ENCODE data around the gene LY6G6D. TPM values are rescaled to one million over a fixed set of nuclear protein-coding genes. Genes with fewer than 3 reads are reported as not detected.

The LY6G6D gene
- total and polyA plus RNA-seq, 4 donors = not detected

DNA sequence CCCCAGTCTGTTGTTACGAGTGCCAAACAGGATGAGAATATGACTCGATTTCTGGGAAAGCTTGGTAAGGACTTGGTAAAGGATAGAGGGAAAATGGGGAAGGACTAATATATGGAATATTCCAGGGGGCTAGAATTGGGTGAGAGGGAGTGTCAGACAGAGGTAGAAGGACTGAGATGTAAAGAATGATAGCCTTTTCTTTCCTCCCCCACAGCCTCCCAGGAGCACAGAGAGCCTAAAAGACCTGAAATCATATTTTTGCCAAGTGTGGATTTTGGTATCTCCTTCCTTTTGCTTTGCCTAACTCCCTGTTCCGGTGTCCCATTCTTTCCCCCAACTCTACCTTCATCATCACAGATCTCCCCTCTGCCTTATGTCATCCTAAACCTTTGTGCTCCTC lies 27.7 kb downstream of the LY6G6D start:
- Histone ChIP-seq H3K9me3 (ENCODE audit: control insufficient read depth in 4 of 4, low read length in 3 of 4) (no peaks in the 10 kb centered on the region), H3K27me3 (ENCODE audit: control insufficient read depth in 4 of 4, insufficient read depth in 4 of 4, low read length in 3 of 4) (no peaks in the 10 kb centered on the region), H3K4me1 (ENCODE audit: control insufficient read depth in 4 of 4, insufficient read depth in 4 of 4, low read length in 3 of 4) (peaks cover 11 to 25% (median 21%) of the 10 kb centered on the region in 4 donors), H3K27ac (ENCODE audit: low read depth in 1 of 2, low read length in 2 of 2) (no peak overlapping the region), H3K4me3 (ENCODE audit: low read depth in 1 of 3, low read length in 3 of 3) (no peak overlapping the region), H3K36me3 (ENCODE audit: control insufficient read depth in 4 of 4, insufficient read depth in 3 of 4, low read depth in 1 of 4, low read length in 3 of 4) (no peaks in the 10 kb centered on the region), H3K9ac (ENCODE audit: low read depth in 1 of 2, low read length in 2 of 2) (no peak overlapping the region)
- 93% methylated on average over 3 of the region's 3 CpGs for WGBS
- TF ChIP-seq, protein P1, sequence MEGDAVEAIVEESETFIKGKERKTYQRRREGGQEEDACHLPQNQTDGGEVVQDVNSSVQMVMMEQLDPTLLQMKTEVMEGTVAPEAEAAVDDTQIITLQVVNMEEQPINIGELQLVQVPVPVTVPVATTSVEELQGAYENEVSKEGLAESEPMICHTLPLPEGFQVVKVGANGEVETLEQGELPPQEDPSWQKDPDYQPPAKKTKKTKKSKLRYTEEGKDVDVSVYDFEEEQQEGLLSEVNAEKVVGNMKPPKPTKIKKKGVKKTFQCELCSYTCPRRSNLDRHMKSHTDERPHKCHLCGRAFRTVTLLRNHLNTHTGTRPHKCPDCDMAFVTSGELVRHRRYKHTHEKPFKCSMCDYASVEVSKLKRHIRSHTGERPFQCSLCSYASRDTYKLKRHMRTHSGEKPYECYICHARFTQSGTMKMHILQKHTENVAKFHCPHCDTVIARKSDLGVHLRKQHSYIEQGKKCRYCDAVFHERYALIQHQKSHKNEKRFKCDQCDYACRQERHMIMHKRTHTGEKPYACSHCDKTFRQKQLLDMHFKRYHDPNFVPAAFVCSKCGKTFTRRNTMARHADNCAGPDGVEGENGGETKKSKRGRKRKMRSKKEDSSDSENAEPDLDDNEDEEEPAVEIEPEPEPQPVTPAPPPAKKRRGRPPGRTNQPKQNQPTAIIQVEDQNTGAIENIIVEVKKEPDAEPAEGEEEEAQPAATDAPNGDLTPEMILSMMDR (IDR thresholded peaks at IDR 0.05; ENCODE audit: low read depth, low read length, missing input control) = no peak
- no peak for TF ChIP-seq MAX (IDR thresholded peaks at IDR 0.05)
- TF ChIP-seq EGR1 (IDR thresholded peaks at IDR 0.05; ENCODE audit: low read depth in 2 of 2) = no peak
- DNase-seq (ENCODE audit: low spot score) = no peak

GRCh38 chr6:31744422-31744821 lies 29.3 kb downstream of the LY6G6D start:
- DNase-seq (ENCODE audit: low spot score) = no peak
- Histone ChIP-seq H3K4me3 (ENCODE audit: low read depth in 1 of 3, low read length in 3 of 3) (no peak overlapping the region), H3K9me3 (ENCODE audit: control insufficient read depth in 4 of 4, low read length in 3 of 4) (no peaks in the 10 kb centered on the region), H3K36me3 (ENCODE audit: control insufficient read depth in 4 of 4, insufficient read depth in 3 of 4, low read depth in 1 of 4, low read length in 3 of 4) (no peaks in the 10 kb centered on the region), H3K27me3 (ENCODE audit: control insufficient read depth in 4 of 4, insufficient read depth in 4 of 4, low read length in 3 of 4) (no peaks in the 10 kb centered on the region), H3K27ac (ENCODE audit: low read depth in 1 of 2, low read length in 2 of 2) (no peak overlapping the region), H3K9ac (ENCODE audit: low read depth in 1 of 2, low read length in 2 of 2) (no peak overlapping the region), H3K4me1 (ENCODE audit: control insufficient read depth in 4 of 4, insufficient read depth in 4 of 4, low read length in 3 of 4) (peaks cover 5 to 10% (median 7%) of the 10 kb centered on the region in 4 donors)
- 80% methylated on average over 1 of the region's 1 CpG for WGBS
- TF ChIP-seq HNF4G (IDR thresholded peaks at IDR 0.05) (no peak), MAX (IDR thresholded peaks at IDR 0.05) (no peak), FOXA2 (IDR thresholded peaks at IDR 0.05) (no peak), NR2F2 (IDR thresholded peaks at IDR 0.05) (no peak), HNF4A (conservative IDR thresholded peaks at IDR 0.05) (no peak), REST (IDR thresholded peaks at IDR 0.05) (no peak)
- TF ChIP-seq, protein P1 (IDR thresholded peaks at IDR 0.05; ENCODE audit: low read depth, low read length, missing input control) = no peak
